ENCODE data around the gene OSTF1.

DNA sequence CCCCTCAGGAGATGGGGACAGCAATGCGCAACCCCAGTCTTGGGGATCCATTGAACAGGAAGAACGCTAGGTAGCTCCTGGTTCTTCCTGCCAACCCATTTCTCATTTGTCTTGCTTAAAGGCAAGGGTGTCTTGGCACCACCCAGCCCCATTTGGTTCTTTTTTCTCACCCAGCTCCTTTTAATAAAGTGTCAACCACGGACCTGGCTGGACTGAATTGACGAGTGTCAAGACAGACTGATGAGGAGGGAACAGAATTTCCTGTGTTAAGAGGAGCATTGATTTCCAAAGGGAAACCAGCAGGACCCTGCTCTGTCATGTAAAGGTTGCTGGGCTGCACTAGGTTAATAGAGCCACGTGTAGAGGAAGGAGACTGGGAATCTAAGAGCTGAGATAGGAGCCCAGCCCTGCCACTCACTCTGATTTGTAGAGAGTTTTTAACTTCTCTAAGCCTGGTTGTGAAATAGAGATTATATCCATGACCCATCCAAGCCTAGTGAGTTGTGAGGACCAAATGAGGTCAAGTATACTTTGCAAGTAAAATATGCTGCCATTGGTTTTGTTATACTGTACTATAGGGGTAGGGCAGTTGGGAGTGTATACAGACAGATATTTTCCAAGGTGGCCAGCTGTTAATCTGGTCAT lies 33.7 kb downstream of the OSTF1 start:
- no peak for TF ChIP-seq POLR2A (IDR thresholded peaks at IDR 0.05)
- TF ChIP-seq, protein P1, sequence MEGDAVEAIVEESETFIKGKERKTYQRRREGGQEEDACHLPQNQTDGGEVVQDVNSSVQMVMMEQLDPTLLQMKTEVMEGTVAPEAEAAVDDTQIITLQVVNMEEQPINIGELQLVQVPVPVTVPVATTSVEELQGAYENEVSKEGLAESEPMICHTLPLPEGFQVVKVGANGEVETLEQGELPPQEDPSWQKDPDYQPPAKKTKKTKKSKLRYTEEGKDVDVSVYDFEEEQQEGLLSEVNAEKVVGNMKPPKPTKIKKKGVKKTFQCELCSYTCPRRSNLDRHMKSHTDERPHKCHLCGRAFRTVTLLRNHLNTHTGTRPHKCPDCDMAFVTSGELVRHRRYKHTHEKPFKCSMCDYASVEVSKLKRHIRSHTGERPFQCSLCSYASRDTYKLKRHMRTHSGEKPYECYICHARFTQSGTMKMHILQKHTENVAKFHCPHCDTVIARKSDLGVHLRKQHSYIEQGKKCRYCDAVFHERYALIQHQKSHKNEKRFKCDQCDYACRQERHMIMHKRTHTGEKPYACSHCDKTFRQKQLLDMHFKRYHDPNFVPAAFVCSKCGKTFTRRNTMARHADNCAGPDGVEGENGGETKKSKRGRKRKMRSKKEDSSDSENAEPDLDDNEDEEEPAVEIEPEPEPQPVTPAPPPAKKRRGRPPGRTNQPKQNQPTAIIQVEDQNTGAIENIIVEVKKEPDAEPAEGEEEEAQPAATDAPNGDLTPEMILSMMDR (IDR thresholded peaks at IDR 0.05) = no peak

Measured in uterus (tissue), 2 donors.